Measurements from ENCODE around the gene PQBP1.
"Not testable (repeated sequence)": the region's sequence is repeated elsewhere in the genome, so short reads cannot be mapped to it uniquely, and the experiment has no call there.

Gene PQBP1, protein sequence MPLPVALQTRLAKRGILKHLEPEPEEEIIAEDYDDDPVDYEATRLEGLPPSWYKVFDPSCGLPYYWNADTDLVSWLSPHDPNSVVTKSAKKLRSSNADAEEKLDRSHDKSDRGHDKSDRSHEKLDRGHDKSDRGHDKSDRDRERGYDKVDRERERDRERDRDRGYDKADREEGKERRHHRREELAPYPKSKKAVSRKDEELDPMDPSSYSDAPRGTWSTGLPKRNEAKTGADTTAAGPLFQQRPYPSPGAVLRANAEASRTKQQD

DNA sequence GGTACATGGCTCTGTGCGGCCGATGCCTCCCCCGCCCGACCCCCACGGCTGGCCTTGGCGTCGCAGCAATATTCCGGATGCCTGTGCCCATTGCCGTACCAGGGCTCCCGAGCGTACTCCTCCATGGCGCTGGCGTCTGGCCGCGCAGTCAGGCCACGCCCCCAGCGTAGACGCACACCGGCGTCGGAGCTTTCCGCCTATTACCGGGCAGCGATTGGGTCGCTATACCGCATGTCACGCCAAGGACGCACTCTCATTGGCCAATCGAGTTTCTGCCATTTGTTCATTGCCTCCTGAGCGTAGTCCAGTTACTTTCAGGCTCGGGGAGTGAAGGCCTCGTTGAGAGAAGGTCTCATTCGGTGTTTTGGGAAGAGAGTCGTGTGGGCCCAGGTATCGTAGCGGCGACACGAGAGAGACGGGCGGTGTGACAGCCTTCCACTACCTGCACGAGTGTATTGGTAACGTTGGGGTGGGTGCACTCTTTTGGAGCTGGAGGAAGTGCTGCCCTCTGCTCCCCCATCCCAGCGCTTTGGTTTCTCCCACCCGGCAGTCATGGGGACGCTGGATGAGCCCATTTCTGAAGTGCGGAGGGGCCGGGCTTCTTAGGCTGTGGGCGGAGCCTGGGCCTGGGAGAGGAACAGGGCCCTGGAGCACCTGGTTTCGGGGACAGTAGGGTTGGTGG is at the start of gene PQBP1, which contains the start of gene TIMM17B:
PQBP1 (plus strand) TSS at position 306 of the 682 bp plus-strand sequence. CDS start 580 bp downstream, outside the sequence.
TIMM17B (minus strand) TSS at position 144 of the 682 bp plus-strand sequence; CDS start at position 125, 19 bp downstream.
- DNase-seq (ENCODE audit: low read depth): peak; percentile 91

DNA sequence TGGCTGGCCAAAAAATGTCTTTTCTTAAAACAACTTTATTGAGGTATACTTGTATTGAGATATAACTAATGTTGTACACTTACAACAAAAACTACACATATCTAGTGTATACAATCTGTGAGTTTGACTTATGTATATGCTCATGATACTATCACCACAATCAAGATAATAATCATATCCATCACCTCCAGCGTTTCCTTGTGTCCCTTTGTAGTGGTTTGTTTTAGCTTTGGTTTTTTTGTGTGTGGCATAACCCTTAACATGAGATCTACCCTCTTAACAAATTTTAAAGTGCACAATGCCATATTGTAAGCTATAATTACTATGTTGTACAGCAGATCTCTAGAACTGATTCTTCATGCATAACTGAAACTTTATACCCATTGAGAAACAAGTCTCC is 48.9 kb upstream of the PQBP1 start:
- DNase-seq (ENCODE audit: low read depth): no peak

DNA sequence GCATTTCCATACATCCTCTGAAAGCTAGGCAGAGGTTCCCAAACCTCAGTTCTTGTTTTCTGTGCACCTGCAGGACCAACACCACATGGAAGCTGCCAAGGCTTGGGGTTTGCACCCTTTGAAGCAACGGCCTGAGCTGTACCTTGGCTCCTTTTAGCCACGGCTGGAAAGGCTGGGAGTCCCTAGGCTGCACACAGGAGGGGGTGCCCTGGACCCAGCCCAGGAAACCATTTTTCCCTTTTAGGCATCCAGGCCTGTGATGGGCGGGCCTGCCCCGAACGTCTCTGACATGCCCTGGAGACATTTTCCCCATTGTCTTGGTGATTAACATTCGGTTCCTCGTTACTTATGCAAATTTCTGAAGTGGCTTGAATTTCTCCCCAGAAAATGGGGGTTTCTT is 44.9 kb upstream of the PQBP1 start:
- no peak for DNase-seq (ENCODE audit: low read depth)

DNA sequence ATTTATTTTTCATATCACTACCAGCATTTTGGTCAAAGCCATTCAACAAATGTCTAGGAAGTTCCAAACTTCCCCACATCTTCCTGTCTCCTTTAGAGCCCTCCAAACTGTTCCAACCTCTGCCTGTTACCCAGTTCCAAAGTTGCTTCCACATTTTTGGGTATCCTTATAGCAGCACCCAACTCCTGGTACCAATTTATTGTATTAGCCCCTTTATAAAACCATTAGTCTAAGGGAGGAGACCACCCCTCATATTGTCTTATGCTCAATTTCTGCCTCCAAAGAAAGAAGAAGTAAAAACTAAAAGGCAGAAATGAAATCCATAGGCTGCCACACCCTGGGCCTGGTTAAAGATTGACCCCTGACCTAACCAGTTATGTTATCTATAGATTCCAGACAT is 44.2 kb upstream of the PQBP1 start:
- not testable (repeated sequence) for DNase-seq (ENCODE audit: low read depth)

DNA sequence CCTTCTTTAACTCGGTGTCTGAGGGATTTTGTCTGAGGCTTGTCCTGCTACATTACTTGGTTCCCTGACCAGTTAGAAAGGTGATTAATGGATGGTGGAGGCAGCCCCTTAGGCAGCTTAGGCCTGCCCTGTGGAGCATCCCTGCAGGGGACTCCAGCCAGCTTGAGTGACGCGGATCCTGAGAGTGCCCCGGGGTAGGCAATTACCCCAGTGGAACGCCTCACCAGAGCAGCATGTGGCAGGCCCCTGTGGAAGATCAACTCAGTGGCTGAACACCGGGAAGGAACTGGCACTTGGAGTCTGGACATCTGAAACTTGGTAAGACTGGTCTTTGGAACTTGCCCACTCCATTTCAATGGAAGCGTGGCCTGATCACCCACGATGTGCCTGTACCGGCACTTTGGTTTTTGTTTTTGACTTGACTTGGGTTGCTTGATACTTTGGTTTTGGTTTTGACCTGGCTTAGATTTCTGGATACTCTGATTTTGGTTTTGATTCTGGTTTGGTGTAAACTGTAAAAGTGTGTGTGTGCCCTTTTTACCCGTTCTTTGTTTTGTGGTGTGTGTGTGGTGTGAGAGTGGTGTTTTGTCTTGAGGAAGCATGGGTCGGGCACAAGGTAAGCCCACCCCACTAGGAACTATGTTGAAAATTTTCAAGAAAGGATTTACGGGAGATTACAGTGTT is 43.5 kb upstream of the PQBP1 start:
- DNase-seq (ENCODE audit: low read depth): not testable (repeated sequence)

DNA sequence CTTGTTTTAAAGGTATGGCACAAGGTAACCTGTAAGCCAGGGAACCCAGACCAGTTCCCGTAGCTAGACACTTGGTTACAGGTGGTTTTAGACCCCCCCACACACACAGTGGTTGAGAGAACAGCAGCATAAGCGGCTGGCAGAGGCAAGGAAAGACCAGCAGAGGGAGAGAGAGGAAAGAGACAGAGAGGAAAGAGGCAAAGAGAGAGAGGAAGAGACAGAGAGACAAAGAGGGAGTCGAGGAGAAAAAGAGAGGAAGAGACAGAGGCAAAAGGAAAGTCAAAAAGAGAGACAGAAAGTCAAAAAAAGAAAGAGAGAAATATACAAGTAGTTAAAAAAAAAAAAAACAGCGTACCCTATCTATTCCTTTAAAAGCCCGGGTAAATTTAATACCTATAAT is 42.8 kb upstream of the PQBP1 start:
- no peak for DNase-seq (ENCODE audit: low read depth)

DNA sequence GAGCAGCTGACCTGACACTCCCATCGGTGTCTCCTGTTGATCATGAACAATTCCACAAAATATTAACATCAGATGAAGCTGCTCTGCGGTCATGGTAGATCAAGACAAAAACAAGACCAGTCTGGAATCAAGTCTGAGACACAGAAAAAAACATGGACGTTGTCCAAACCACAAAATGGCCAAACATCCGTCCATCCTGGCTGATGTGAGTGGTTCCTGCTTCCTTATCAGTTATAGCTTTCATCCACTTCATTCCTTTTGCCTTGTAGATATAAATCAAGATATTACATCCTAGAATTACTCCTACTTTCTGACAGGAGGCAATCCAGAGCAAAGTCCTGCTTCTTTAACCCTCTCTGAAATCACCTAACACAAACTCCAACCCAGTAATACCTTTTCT is 33.5 kb upstream of the PQBP1 start:
- DNase-seq (ENCODE audit: low read depth): no peak

DNA sequence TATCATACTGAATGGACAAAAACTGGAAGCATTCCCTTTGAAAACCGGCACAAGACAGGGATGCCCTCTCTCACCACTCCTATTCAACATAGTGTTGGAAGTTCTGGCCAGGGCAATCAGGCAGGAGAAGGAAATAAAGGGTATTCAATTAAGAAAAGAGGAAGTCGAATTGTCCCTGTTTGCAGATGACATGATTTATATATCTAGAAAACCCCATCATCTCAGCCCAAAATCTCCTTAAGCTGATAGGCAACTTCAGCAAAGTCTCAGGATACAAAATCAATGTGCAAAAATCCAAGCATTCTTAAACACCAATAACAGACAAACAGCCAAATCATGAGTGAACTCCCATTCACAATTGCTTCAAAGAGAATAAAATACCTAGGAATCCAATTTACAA is 25.7 kb upstream of the PQBP1 start:
- not testable (repeated sequence) for DNase-seq (ENCODE audit: low read depth)

DNA sequence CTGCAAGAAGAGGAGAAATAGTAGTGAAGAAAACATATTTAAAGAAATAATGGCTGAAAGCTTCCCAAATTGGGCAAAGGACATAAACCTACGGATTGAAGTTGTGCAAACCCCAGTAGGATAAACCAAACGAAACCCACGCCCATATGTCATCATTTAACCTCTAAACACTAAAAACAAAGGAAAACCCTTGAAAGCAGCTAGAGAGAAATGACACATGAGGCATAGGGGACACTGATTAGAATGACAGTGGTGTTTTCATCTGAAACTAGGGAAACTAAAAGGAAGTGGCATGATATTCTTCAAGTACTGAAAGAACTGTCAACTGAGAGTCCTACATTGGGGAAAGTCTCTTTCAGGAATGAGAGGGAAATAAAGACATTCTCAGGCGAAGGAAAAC is 20.8 kb upstream of the PQBP1 start:
- DNase-seq (ENCODE audit: low read depth): not testable (repeated sequence)

DNA sequence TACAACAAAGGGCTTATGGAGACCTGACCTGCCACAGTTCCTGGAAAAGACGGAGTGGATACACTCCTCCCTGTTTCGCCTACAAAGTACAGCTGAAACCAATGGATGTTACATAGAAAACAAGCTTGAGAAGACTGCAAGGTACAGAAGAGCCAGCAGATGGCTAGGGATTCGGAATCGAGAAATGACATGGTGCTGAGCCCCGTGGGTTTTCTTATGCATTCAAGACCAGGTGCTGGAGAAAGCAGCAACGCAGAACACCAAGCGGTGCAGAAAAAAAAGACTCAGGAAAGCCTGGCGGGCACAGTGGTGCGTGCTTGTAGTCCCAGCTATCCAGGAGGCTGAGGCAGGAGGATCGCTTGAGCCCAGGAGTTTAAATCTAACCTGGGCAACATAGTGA is 14.0 kb upstream of the PQBP1 start:
- DNase-seq (ENCODE audit: low read depth): no peak

DNA sequence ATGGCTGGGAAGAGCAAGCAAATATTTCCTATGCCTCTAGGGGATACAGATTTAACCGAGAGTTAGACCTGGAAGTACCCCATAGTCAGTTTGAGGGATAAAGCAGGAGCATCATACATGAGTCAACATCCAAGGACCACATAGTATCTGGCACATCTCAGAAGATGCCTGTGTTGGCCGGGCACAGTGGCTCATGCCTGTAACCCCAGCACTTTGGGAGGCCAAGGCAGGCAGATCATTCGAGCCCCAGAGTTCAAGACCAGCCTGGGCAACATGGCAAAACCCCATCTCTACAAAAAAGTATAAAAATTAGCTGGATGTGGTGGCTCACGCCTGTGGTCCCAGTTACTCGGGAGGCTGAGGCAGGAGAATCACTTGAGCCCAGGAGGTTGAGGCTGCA is 11.1 kb upstream of the PQBP1 start:
- DNase-seq (ENCODE audit: low read depth): not testable (repeated sequence)

DNA sequence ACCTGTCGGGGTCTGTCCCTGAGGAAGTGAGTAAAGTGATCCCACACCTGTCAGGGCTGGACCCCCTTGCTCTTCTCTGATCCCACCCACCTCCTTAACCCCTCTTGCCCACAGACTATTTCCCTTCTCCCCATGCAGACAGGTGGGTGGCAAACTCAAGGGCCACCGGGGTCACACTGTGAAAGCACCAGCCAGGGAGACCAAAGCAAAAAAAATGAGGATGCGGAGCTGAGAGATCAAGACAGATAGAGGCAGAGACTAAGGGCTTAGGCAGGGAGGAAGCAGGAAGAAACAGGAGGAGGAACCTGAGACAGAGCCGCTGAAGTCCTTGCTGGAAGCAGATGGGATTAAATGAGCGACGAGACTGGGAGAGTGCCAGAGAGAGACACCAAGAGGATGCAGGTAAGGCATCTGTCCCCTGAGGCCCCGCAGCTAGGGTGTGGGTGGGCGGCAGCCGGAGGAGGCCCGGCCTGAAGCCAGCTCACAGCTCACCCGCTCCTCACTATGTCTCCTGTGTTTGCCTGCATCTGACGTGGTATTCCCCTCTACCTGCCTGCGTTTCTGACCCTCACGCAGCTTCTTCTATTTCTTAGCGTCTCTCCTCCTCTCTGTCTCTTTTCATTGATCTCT is 7.3 kb upstream of the PQBP1 start:
- no peak for DNase-seq (ENCODE audit: low read depth)

DNA sequence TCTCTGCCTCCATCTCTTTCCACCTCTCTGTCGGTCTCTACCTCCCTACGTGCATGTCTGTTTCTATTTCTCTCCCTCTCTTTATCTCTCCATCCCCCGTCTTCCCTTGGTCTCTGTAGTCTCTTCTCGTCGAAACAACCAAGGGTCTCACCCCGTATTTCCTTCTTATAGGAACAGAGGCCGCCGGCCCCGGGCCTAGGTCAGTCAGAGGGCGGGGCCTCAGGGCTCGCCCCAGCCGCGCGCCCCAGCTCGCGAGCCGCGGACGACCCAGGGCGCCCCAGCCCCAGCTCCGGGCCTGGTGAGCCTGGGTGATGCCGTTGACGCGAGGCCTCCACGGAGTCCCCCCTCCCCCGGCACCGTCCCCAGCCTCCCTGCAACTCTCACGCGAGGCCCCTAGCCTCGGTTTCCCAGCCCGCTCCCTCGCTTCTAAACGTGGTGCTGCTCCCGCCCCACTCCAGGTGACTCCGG is 6.8 kb upstream of the PQBP1 start:
- no peak for DNase-seq (ENCODE audit: low read depth)

DNA sequence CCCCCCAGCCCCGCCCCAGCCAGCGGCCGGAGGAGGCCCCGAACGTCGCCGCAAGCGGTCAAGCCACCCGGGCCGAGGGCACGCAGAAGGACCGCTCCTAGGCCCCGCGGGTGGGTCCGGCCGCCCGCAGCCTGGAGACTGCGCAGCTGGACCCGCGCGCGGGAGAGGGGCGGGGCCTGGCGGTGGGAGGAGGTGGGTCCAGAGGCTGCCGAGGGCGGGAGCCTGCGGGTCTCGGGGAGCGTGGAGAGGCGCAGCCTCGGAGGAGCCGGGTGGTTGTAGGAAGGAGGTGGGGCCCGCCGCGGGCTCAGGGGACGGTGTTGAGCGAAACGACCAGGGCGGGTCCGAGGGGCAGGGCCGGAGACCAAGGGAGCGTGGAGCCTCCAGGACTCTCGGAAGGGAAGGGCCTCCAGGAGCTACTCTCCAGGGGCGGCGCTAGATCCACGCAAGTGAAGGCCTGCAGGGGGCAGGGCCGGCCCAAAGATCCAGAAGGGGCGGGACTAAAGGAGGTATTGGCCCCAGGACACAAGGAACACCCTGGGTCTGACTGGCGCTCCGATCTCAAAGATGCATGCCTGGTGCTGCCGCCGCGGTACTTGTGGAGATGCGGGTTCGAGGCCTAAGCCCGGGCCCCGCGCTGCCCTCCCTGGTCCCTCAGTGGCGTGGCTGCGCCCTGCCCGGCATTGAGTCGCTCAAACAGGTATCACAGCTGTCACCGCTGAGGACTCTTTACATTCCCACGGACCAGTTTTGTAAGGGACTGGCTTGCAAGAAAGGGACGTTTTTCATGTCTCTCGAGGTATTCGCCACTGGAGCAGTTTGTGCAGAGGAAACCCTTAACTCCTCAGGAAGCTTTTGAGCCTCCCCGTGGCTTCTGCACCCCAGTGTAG is 6.1 kb upstream of the PQBP1 start:
- DNase-seq (ENCODE audit: low read depth): peak; percentile 65

DNA sequence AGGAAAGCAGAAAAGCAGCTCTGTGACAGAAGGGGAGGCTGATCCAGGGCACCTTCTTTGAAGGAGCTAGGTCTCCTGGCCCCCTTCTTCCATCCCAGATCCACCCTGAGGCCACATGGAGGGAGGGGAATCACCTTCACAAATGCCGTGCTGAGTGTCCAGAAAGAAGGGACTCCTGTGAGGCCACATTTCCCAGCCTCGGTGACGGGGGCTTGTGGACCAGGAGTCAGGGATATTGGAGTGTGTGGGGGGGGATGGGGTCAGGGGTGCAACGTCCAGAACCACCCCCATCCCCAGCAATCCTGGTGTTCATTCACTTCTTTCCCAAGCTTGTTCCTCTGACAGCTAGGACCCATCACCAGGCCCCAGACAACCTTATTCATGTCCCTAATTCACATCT is 4.8 kb upstream of the PQBP1 start:
- no peak for DNase-seq (ENCODE audit: low read depth)

DNA sequence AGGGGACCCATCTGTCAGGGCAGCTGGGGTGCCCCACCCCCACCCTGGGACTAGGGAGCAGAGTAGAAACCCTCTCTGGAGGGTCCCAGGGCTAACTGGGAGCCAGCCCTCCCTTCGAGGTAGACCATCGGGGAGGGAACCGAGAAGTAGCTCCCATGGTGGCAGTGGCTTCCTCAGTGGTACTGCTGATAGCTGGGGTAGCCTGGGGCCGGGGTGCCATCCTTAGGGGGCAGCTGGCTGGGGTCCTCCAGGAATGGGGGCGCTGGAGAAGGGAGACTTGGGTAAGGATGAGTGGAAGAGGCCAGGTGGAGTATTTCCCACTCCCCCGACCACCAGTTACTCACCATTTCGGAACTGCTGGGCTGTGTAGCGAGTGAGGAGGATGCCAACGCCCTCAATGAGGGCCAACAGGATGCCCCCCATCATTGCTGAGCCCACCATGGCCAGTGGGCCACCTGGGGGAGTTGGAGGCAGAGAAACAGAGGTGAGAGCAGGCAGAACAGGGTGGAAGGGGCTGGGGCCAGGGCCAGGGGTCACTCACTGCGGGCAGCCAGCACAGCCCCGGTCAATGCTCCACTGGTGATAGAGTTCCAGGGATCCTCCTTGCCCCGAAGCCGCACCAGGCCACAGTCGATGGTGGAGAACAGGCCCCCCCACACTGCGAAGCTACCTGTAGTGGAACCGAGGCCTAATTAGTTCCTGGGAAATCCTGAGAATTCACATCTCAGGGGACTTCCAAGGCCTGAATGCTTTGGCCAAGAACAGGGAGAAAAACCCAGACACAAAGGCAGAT is 4.0 kb upstream of the PQBP1 start:
- no peak for DNase-seq (ENCODE audit: low read depth)

DNA sequence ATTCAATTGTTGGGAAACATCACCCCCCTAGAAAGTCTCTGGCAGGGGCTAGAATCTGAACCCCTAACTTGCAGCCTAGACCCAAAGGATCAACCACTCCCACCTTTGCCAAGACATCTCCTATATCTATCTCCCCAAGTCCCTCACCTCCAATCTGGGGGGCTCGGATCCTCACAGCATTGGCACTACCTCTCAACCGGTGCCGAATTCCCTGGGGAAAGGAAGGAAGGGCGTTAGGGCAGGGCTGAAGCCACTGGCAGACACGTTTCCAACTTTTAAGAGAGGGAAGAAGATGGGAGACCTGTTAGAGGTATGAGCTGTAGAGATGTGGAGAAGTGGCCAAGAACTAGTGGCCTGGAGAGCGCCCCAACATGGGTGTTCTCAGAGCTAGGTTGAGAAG is 2.8 kb upstream of the PQBP1 start:
- no peak for DNase-seq (ENCODE audit: low read depth)

DNA sequence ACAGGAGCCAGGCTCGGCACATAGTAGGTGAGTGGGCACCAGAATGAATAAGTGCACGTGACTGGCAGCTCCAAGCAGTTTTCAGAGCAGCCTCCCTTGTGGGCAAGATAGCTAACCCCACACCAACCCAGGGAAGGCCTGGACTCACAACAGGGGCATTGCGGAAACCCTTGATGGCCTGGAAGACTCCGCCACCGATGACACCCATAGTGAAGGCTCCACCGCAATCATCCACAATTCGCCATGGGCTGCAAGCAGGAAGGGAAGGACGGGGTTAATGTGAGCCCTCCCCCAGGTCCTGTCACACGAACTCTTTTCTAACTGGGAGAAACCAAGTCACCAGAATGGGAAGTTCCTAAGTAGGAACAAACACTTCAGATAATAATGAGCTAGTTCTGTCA is 1.1 kb upstream of the PQBP1 start:
- DNase-seq (ENCODE audit: low read depth): no peak

DNA sequence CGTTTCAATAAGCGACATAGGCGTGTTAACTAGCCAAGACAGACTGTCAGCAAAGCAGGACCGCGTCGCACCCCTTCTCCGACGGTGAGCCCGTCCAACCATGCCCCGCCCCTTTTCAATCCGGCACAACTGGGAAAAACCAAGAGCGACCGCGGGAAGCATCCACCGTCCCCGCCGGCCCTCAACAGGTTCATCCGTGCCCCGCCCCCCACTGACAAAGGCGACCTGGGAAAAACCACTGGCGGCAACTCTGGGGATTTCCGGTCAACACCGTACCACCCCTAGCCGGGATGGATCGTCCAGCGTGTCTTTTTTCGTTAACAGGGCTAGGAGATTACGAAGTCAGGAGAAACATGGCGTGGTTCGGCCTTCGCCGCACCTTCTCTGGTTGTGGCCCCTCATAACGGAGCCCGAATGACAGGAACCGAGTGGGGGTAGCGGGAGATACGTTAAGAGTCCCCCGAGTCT is 539 bp upstream of the PQBP1 start:
- no peak for DNase-seq (ENCODE audit: low read depth)

DNA sequence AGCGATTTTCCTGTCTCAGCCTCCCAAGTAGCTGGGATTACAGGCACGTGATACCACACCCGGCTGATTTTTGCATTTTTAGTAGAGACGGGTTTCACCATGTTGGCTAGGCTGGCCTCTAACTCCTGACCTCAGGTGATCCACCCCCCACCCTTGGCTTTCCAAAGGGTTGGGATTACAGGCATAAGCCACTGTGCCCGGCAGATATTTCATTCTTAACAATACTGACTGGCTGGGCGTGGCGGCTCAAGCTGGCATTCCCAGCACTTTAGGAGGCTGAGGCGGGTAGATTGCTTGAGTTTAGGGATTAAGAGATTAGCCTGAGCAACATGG is 1.3 kb downstream of the PQBP1 start:
- DNase-seq (ENCODE audit: low read depth): no peak

DNA sequence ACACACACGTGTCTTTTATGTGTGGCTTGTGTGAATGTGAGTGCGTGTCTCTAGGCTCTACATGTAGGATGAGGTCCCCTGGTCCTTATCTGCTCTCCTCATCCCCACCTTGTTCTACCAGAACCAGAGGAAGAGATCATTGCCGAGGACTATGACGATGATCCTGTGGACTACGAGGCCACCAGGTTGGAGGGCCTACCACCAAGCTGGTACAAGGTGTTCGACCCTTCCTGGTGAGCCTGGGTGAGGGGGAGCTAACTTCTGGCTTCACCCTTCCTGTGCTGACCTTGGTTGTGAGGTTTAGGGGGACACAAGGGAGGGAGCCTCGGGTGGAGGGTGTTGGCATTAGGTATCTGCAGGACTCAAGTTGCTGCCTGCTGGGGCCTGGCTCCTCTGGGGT is 3.3 kb downstream of the PQBP1 start:
- no peak for DNase-seq (ENCODE audit: low read depth)
